Cerebellar nuclear complex (tissue), 1 donor: Measurements from ENCODE around the gene ST6GALNAC1.

ENCODE experiments used
- DNase-seq, 2 experiments: peaks; one replicate each; lab custom pipeline; 2025; lab: John Stamatoyannopoulos, UW

Gene ST6GALNAC1

DNA sequence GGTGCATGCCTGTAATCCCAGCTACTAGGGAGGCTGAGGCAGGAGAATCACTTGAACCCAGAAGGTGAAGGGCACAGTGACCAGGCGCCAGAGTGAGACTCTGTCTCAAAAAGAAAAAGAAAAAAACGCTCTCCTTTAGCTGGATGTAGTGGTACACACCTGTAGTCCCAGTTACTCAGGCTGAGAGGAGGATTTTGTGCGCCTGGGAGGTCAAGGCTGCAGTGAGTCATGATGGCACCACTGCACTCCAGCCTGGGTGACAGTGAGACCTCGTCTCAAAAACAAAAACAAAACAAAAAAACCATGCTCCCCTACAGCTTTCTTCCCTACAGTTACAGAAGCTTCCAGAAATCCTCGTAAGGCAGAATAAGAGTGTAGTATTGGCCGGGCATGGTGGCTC is 33.1 kb upstream of the ST6GALNAC1 start:
- no peak for DNase-seq

DNA sequence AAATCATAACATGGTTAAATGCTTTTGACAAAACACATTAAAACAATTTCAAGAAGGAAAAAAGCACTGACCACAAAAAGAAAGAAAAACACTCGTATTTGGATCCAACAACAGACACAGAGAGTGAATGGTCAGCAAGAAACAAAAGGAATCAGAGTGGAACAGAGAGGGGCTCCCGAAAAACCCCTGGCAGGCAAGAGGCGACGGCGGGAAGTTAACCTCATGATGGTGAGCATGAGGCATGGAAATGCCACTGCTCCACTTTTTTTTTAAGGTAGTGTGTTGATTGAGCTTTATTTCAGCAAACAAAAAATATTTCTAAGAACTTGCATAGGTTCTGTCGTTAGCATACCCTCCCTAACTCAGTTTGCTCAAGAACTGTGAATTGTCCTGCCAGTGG is 32.1 kb upstream of the ST6GALNAC1 start:
- no peak for DNase-seq

DNA sequence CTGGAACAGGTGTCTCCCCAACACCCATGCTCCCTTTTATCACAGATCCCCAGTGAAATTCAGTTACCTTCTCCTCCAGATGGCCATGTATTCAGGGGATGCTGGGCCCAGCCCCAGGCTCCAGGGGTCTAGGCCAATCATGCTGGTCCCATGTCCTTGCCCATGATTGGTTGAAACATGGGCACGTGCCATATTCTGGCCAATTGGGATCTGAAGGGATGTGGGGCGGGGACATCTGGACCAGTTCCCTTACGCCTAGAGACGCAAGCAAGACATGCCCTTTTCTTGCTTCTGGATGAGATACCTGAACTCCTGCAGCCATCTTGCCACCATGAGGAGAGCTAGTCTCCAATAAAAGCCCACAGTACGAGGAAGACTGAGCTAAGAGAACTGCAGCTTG is 31.0 kb upstream of the ST6GALNAC1 start:
- DNase-seq, result no peak

DNA sequence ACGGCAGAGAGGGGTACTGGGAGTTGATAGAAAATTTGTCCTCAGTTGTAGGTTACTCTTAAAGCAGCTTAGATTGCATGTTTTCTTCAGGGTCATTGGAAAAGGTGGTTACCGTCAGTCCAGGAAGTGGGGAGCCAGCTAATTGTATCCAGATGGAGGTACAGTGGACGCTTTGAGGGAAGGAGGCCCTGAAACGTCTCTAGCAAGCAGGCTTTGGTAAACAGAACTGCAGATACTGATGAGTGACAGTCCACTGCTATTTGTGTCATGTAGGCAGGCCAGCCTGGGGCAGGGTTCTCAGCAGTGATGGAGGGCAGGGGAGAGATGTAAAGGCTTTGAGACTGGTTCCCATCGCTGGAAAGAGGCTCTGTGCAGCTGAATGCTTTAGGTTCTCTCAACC is 30.2 kb upstream of the ST6GALNAC1 start:
- DNase-seq, result no peak

DNA sequence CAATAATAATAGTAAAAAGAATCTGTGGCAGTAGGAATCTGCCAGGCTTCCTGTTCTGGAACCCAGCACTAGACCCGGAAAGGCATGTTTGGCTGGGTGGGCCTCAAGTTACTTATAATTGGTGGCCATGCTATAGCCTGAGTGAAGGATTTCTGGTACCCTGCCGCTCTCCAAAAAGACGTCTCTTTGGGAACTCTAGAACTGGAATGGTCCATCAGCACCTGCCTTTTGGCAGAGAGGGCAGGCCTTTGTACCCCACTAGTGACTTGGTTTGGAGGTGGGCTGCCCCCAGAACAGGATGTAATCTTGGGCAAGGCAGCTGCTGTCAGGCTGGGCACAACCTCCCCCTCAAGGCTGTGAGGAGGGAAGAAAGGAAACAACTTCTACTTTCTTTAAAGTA is 29.3 kb upstream of the ST6GALNAC1 start:
- DNase-seq, result no peak

DNA sequence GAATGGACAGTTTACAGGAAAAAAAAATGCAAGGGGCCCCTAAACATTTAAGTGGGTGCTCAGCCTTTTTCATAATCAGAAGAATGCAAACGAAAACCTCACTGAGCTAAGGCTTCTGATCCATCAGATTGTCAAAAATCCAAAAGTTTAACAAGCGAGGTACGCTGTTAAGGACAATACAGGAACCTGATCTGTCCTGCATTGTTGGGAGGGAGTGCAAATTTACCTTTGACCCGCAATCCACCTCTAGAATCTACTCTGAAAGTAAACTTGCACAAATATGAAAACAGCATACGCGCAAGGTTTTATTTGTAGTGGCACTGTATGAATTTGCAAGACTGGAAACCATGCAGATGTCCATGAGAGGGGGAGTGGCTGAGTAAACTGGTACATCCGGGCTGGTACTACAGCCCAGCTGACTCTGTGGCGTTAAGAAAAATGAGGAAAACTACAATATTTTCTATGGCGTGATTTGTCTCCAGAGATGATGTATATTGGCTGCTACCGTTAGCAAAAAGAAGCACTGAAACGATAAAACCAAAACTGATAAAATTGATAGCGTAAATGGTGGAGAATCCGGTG is 28.8 kb upstream of the ST6GALNAC1 start:
- DNase-seq, result no peak

DNA sequence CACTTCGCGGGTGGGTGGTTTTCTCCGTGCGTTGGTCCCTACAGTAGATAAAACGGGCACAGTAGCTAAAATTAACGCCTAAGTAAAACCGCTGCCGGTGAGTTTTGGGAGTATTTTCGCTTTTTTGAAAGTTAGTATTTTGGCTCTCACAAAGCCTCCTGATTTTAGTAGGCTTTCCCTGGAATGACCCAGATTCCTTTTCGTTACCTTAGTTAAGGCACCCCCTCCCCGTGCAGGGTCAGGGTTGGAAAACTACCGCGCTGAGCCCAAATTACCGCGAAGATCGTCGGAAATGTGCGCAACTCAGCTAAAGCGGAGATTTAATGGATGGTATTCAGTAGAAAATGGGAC is 28.3 kb upstream of the ST6GALNAC1 start:
- DNase-seq, result no peak

DNA sequence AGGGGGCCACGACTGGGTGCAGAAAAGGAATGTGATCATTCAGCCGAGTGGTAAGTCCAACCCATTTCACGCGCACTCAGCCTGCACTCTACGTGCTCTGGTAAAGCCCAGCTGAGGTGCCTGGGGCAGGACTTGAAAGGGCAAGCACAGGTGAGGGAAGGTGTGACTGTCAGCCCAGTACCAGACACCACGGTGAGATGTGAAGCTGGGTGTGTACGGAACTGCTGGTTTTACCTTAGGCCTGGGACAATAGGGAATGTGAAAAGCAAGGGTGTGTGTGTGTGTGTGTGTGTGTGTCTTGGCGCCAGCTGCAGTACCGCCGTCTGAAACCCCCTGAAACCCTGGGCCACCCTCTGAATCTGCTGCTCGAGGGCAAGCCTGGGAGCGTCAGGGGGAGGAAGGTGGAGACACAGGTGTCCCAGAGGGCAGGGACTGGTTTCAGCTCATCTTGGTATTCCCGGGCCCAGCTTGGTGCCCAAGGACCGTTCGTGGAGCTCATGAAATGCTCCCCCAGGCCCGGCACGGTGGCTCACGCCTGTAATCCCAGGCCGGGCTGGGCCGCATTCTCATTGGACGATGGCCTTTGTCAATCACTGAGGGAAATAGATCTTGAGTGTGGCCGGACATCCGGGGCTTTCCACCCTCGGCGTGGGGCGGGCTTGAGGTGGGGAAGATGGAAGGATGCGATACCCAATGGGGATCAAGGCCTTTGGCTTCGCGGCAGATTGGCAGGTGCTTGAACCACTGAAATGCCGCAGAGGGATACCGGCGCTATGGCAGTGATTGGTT is 27.8 kb upstream of the ST6GALNAC1 start:
- peak; percentile 95 to 97 for DNase-seq

DNA sequence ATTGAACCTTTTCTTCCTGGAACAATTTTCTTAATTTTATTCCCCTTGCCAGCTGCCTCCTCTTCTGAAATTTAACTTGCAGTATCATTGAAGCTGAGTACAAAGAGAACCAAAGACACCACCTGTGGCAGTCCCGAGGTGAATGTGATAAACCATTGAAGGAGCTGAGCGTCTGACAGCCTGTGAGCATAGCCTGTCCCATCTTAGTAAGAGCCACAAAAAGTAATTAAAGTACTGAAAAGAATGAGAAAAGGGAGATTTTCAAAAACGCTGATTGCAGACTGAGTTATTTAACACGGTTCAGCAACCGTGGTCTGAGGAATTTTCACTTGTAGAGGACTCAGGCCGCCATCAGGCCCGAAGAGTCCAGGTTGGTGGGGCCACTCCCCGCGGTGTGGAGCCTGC is 27.2 kb upstream of the ST6GALNAC1 start:
- no peak for DNase-seq

DNA sequence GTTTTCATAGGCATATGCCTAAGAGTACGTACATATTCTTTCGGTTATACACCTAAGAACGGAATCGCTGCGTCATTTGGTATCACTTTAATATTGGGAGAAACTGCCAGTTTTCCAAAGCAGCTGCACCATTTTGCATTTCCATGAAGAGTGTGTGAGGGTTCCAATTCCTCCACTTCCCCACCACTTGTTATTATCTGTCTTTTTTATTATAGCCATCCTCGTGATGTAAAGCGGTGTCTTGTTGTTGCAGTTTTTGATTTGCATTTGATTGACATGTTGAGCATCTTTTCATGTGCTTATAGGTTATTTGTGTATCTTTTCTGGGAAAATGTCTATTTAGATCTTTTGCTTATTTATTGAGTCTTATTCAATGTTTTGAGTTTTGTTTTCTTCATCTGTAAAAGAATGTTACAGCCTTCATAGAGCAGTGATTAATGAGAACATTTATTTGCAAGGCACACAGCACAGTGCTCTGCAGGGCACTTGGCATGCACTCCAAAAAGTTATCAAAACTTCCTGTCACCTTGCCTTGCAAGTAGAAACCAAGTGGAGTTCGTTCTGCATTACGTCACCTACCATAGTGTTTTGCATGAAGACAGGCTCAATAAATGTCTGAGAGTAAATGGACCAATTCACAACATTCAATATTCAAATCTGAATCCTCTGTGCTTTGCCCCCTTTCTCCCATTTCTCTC is 26.6 kb upstream of the ST6GALNAC1 start:
- DNase-seq, result no peak

DNA sequence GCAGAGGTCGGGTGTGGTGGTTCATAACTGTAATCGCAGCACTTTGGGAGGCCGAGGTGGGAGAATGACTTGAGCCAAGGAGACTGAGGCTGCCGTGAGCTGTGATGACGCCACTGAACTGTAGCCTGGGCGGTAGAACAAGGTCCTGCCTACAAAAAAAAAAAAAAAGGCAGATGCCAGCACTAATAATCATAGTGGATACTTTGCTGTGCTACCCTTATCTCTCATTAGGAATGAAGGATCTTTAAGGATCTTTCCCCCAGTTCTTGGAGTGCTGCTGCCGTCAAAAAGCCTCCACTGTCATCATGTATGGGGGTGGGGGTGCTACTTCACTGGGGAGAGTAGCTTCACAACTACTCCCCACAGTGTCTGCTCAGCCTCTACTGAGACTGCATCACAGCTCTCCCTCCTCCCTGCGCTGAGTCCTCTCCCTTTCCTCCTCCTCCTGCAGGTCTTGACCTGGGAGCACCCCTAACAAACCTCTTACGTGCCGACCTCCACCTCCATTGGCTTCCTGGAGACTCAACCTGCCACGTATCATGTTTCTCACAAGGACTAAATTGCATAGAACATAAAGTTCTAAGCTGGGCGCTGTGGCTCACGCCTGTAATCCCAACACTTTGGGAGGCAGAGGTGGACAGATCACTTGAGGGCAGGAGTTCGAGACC is 24.4 kb upstream of the ST6GALNAC1 start:
- DNase-seq, result no peak

DNA sequence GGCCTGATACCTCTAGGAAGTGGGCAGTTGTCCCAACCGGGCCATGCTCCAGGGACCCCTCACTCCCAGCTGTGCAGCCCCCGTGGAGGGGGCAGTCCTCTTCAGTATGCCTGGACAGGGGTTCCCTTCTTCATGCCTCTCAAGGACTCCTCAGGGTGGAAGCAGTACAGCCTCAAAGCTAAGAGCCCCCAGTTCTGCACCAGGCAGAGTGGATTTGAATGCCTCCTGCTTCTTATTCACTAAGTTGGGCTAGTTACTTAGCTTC is 23.9 kb upstream of the ST6GALNAC1 start:
- DNase-seq, result no peak

DNA sequence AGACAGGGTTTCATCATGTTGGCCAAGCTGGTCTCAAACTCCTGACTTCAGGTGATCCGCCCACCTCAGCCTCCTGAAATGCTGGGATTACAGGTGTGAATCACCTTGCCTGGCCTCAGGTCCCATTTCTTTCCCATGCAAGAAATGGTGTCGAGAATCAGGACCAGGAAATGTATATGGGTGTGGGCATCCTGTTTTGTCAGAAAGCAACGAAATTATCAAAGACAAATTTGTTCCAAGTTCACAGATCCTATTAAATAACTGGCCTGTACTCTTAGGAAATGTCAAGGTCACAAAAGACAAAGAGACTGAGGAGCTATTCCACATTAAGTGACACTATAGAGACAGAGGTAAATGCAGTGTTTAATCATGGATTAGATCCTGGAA is 17.1 kb upstream of the ST6GALNAC1 start:
- DNase-seq, result no peak

DNA sequence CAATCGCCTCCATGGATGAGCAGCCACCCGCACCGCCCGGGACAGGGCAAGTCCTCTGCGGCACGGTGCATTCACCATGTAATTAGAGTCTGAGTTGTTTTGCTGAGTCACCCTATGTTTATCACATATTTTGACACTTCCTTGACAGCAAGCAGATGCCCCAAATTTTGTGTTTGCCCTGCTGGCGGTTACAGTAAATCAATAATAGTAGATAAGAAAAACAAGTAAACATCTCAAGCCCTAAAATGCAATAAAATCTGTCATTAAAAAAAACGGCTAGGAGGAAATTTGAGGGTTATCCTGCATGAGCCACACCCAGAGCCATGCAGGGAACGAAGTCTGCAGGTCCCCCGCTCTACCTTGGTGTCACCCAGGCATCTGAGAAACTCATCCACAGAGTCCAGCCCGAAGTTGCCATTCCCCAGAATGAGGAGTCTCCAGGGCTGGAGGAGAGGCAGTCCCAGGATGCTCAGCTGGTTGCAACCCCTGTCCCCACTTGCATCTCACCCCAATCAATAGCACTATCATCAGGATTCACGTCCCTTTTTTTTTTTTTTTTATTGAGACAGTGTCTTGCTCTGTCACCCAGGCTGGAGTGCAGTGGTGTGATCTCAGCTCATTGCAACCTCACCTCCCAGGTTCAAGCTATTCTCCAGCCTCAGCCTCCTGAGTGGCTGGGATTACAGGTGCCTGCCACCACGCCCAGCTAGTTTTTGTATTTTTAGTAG is 16.5 kb upstream of the ST6GALNAC1 start:
- no peak for DNase-seq

DNA sequence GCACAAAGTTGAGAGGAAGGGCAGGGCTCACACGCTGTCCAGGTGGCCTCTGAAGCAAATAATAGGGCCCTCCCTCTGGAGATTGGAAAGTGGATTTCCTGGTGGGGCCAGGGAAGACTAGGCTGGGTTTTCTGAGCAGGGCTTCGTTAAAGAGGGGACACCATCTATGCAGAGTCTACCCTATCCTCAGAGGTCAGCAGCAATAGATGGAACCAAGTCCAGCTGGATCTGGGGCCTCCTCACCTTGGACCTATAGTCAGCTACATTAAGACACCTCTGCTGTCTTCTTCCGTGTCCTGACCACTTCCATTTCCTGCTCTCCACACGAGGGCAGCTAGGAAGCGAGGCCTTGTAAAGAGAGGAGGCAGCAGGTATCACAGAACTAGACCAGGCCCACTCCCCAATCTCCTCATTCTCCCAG is 14.7 kb upstream of the ST6GALNAC1 start:
- DNase-seq, result no peak

DNA sequence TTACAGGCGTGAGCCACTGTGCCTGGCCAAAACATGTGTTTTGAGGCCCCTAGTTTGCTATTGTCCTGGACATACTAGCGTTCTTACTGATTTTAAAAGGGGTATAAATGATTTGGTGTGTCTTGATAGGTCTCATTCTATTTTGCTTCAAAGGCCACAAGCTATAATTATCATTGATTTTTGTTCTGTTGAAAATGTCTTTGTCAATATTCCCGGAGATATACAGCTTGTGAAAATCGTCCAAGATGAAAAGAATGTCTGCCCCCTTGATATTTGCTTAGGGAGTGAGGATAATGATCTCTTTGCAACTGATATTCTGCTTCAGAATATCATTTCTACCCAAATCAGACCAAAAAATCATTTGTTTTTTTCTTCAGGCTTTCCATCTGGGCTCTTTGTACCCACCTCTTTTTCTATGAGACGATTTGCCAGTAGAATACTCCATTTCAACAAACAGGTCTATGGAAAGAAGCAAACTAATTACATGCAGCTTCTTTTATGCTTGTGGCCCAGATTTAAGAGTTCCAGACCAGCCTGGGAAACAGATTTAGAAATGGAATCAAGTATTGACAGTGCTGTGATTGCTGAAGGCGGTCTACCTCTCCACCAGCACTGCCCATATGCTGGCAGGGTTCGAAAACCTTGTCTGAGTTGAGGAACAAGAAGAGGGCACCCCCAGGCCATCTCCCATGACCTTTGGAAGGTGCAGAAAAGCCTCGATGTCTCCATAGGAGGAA is 14.1 kb upstream of the ST6GALNAC1 start:
- no peak for DNase-seq

DNA sequence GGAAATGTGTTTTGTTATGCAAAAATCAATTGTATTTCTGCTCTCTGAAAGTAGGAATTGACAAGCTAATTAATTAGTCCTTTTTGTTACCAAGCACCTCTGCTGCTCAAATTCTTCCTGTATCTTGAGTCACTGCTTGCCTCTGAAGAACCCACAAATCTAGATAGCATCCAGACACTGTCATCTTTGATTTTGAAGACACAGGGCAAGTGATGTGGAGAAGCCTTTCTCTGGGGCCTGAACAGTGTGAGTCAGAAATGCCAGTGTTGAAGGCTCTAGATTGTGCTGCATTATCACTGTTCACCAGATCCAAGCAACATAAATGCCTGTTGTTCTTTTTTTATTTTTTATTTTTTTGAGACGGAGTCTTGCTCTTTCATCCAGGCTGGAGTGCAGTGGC is 10.9 kb upstream of the ST6GALNAC1 start:
- no peak for DNase-seq

DNA sequence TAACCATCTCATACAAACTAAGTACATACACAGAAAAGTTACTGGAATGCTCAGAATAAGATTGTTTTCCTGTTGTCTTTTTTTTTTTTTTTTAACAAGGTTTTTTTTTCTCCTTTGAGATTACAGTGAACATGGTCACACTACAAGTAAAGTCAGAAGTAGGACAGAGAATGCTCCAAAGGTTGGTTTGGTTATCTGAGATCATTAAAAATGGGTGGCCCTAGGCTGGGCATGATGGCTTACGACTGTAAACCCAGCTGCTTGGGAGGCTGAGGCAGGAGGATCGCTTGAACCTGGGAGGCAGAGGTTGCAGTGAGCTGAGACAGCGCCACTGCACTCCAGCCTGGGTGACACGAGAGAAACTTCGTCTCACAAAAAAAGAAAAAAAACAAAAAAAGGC is 6.9 kb upstream of the ST6GALNAC1 start:
- no peak for DNase-seq

DNA sequence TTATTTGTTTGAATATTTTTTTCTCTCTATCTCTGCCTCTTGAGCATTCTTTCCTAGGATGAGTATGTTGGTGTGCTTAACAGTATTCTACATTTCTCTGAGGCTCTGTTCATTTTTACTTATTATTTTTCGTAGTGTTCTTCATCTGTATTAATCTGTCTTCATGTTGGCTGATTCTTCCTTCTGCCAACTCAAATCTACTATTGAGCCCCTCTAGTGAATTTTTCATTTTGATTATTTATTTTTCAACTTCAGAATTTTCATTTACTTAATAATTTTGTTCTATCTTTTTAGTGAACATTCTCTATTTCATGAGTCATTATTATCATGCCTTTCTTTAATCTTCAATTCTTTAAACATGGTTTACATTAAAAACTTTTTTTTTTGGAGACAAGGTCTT is 3.2 kb upstream of the ST6GALNAC1 start:
- no peak for DNase-seq

DNA sequence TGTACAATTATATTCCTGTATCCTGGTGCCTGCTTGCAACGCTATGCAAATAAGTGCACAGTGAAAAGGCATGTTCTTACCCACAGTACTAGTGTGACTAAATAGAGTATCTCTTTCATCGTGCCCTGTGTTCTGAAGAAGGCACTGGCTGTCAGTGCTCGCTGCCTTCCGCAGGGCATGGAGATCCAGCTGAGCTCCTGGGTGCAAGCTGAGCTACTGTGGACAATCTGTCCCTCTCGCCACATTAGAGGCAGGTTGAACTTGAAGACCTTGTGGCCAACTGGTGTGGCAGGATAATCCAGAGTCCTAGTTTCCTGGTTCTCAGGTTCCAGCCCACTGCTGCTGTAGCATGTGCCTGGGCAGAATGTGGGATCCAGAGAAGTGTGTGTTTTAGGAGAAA is 1.9 kb upstream of the ST6GALNAC1 start:
- DNase-seq, result no peak

DNA sequence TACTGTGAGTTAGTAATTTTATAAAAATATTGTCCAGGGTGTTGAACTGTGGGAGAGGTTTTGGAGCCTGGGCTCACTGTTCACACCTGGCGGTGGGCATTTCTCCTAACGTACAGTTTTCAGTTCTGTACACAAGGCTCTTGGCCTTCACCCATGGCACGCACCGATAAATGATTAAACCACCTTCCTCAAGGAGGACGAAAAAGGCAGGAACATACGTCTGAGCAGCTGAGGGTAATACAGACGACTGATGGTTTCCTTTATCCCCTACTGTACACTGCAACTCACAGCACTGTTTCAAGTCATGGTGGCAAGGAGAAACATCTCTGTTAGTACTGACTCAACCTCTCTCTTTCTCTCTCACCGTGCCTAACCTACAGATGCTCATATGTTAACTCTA is 1.4 kb upstream of the ST6GALNAC1 start:
- DNase-seq, result no peak

DNA sequence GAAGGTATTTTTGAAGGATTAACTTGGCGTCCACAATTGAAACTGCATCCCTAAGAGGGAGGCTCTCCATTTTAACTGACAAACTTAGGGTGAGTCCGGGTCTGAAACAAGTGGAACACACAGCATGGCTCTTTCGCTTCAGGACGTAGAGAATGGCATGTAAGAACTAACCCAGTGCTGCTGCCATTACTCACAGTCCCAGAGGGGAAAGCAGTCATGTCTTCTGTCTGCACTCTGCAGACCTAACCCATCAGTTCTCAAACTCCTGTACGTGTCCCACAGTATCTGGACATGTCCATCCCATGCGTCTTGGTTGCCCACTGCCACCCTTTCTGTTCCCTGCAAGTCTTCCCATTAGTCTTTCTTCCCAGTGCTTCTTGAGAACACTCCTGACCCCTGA is 563 bp downstream of the ST6GALNAC1 start:
- DNase-seq, result no peak
